GM23338 (cell line): Measurements from ENCODE around the gene EIF5A. TPM values are rescaled to one million over a fixed set of nuclear protein-coding genes. Genes with fewer than 3 reads are reported as not detected.

Experiments
- ATAC-seq: fragments of 200-7000 bp; cut with Tn5 transposase; 3 replicates; pipeline ENCODE4 v1.9.1; 2020
- DNase-seq: peaks from one replicate; pipeline ENCODE4 v3.0.0-alpha.2; 2015; ENCODE audit warnings: low spot score
- H2AFZ ChIP-seq: fragments of 200-600 bp; sonication (generic); 2 replicates; pipeline ENCODE4 v1.8.0; 2016; ENCODE audit warnings: antibody characterized with exemption, mild to moderate bottlenecking, moderate library complexity
- H3F3A ChIP-seq: fragments of 200-600 bp; sonication (generic); replicated peaks from 2 replicates; pipeline ENCODE4 v1.8.0; 2017; ENCODE audit warnings: antibody characterized with exemption, mixed run types, low read depth
- H3K27ac ChIP-seq: fragments of 200-600 bp; sonication (generic); 2 replicates; pipeline ENCODE4 v1.6.1; 2016; ENCODE audit warnings: low read depth
- H3K27me3 ChIP-seq: fragments of 200-600 bp; sonication (generic); 2 replicates; pipeline ENCODE4 v1.8.0; 2016; ENCODE audit warnings: mild to moderate bottlenecking, mixed run types, moderate library complexity; ENCODE audit not compliant: insufficient read depth
- H3K36me3 ChIP-seq: fragments of 200-600 bp; sonication (generic); 2 replicates; pipeline ENCODE4 v1.8.0; 2016; ENCODE audit warnings: mild to moderate bottlenecking; ENCODE audit not compliant: insufficient read depth
- H3K4me1 ChIP-seq: fragments of 200-600 bp; sonication (generic); 2 replicates; pipeline ENCODE4 v1.8.0; 2016; ENCODE audit warnings: mild to moderate bottlenecking, moderate library complexity; ENCODE audit not compliant: insufficient read depth
- H3K4me2 ChIP-seq: fragments of 200-600 bp; sonication (generic); 2 replicates; pipeline ENCODE4 v1.7.1; 2017; ENCODE audit warnings: mixed run types
- H3K4me3 ChIP-seq: fragments of 200-600 bp; sonication (generic); 2 replicates; pipeline ENCODE4 v1.6.1; 2016; ENCODE audit warnings: mixed run types
- H3K79me2 ChIP-seq: fragments of 200-600 bp; sonication (generic); replicated peaks from 2 replicates; pipeline ENCODE4 v1.8.0; 2017; ENCODE audit warnings: mild to moderate bottlenecking; ENCODE audit not compliant: insufficient read depth
- H3K9me2 ChIP-seq: fragments of 200-600 bp; sonication (generic); 2 replicates; pipeline ENCODE4 v1.8.0; 2017; ENCODE audit not compliant: insufficient read depth
- H4K20me1 ChIP-seq: fragments of 200-600 bp; sonication (generic); replicated peaks from 2 replicates; pipeline ENCODE4 v1.8.0; 2017; ENCODE audit warnings: mild to moderate bottlenecking; ENCODE audit not compliant: insufficient read depth
- H3K27ac Mint-ChIP-seq: 2 replicates; pipeline ENCODE4 v1.8.0; 2020; ENCODE audit warnings: inconsistent platforms, mild to moderate bottlenecking, moderate library complexity, mixed read lengths
- H3K27me3 Mint-ChIP-seq: 3 replicates; pipeline ENCODE4 v1.8.0; 2022; ENCODE audit warnings: low read depth, mild to moderate bottlenecking, moderate library complexity, mixed read lengths, inconsistent platforms; ENCODE audit not compliant: insufficient read depth, poor library complexity
- H3K36me3 Mint-ChIP-seq: 3 replicates; pipeline ENCODE4 v1.8.0; 2021; ENCODE audit warnings: low read depth, mild to moderate bottlenecking, inconsistent platforms, moderate library complexity, mixed read lengths
- H3K4me1 Mint-ChIP-seq: 3 replicates; pipeline ENCODE4 v1.8.0; 2020; ENCODE audit warnings: mild to moderate bottlenecking, inconsistent platforms, mixed read lengths
- H3K4me3 Mint-ChIP-seq: 3 replicates; pipeline ENCODE4 v1.8.0; 2021; ENCODE audit warnings: moderate library complexity, mild to moderate bottlenecking, inconsistent platforms, mixed read lengths
- H3K9me3 Mint-ChIP-seq: 3 replicates; pipeline ENCODE4 v1.8.0; 2020; ENCODE audit warnings: moderate library complexity, mild to moderate bottlenecking, inconsistent platforms, mixed read lengths
- CREB1 ChIP-seq: fragments of 250-450 bp; sonication (Bioruptor Pico); IDR thresholded peaks from 2 replicates; pipeline ENCODE4 v1.5.0; 2020; ENCODE audit warnings: low read depth, mild to moderate bottlenecking, moderate library complexity
- CTCF ChIP-seq, 2 experiments: fragments of 200-600 bp in 1 of 2; sonication (generic) in 1 of 2; conservative IDR thresholded peaks; 2 replicates each; pipeline versions ENCODE4 v1.5.1 to v1.6.1; 2016 to 2017; ENCODE audit warnings: antibody characterized with exemption in 2 of 2, low read depth in 2 of 2, mild to moderate bottlenecking in 2 of 2, moderate library complexity in 1 of 2
- ETS1 ChIP-seq: IDR thresholded peaks from 2 replicates; pipeline ENCODE4 v1.6.1; 2016; ENCODE audit warnings: antibody characterized with exemption
- EZH2 ChIP-seq: fragments of 200-600 bp; sonication (generic); IDR thresholded peaks from one replicate; pipeline ENCODE4 v1.8.0; 2017; ENCODE audit warnings: antibody characterized with exemption, mild to moderate bottlenecking, low read depth; ENCODE audit not compliant: unreplicated experiment
- EZH2phosphoT487 ChIP-seq: fragments of 200-600 bp; sonication (generic); IDR thresholded peaks from one replicate; pipeline ENCODE4 v1.8.1; 2018; ENCODE audit warnings: antibody characterized with exemption; ENCODE audit not compliant: unreplicated experiment
- JUNB ChIP-seq: IDR thresholded peaks from one replicate; pipeline ENCODE4 v1.6.1; 2016; ENCODE audit warnings: antibody characterized with exemption; ENCODE audit not compliant: unreplicated experiment
- NANOG ChIP-seq: IDR thresholded peaks from 2 replicates; pipeline ENCODE4 v1.6.1; 2016; ENCODE audit warnings: antibody characterized with exemption, borderline replicate concordance
- POLR2AphosphoS5 ChIP-seq: IDR thresholded peaks from 2 replicates; pipeline ENCODE4 v1.6.1; 2016; ENCODE audit warnings: antibody characterized with exemption, low read depth
- REST ChIP-seq: IDR thresholded peaks from one replicate; pipeline ENCODE4 v1.6.1; 2018; ENCODE audit warnings: antibody characterized with exemption; ENCODE audit not compliant: unreplicated experiment
- STAT1 ChIP-seq: IDR thresholded peaks from one replicate; pipeline ENCODE4 v1.6.1; 2016; ENCODE audit warnings: antibody characterized with exemption; ENCODE audit not compliant: unreplicated experiment
- ZNF114 ChIP-seq: fragments of 250-450 bp; sonication (Bioruptor Pico); IDR thresholded peaks from 2 replicates; pipeline ENCODE4 v1.5.0; 2020; ENCODE audit warnings: mild to moderate bottlenecking, moderate library complexity
- ZNF331 ChIP-seq: fragments of 250-450 bp; sonication (Bioruptor Pico); IDR thresholded peaks from 2 replicates; pipeline ENCODE4 v1.5.0; 2020; ENCODE audit warnings: low read depth, mild to moderate bottlenecking, moderate library complexity
- ZNF462 ChIP-seq: fragments of 250-450 bp; sonication (Bioruptor Pico); IDR thresholded peaks from 2 replicates; pipeline ENCODE4 v1.5.0; 2020; ENCODE audit warnings: mild to moderate bottlenecking, moderate library complexity
- polyA plus RNA-seq: library from polyadenylated mRNA; unstranded; fragments of >200 nt; fragmentation: Nextera tagmentation; extraction: Ambion mirVana; gene quantifications from 2 replicates; pipeline ENCODE4 v1.2.1, GENCODE V29; 2016
- total RNA-seq: library from RNA; depleted of rRNA; stranded (reverse); fragments of >200 nt; shearing (Covaris generic); gene quantifications from 2 replicates; pipeline ENCODE4 v1.2.3, GENCODE V29; 2014

Gene EIF5A
- total and polyA plus RNA-seq, 2 experiments from 2014 or later = 833 to 1,562 TPM

GRCh38 chr17:7259555-7259889 is 47.9 kb upstream of the EIF5A start:
- H3K4me3 ChIP-seq = no peak overlapping the region
- H3K4me1 ChIP-seq = peaks cover 9% of the 10 kb centered on the region
- Mint-ChIP-seq H3K36me3 (peaks cover 57% of the 10 kb centered on the region), H3K27me3 (peaks cover 33% of the 10 kb centered on the region), H3K27ac (peak overlapping the region; percentile 67), H3K4me3 (peak overlapping the region; percentile 91; the same call in 1 of the 3 replicates), H3K4me1 (peaks cover 25% of the 10 kb centered on the region), H3K9me3 (no peaks in the 10 kb centered on the region; the same call in 2 of the 3 replicates)
- peaks cover 27% of the 10 kb centered on the region for H3K79me2 ChIP-seq
- H3K27ac ChIP-seq = peak overlapping the region; percentile 66
- peaks cover 23% of the 10 kb centered on the region for H3K36me3 ChIP-seq
- DNase-seq = no peak
- no peak for ATAC-seq
- H3F3A ChIP-seq = peaks cover 26% of the 10 kb centered on the region
- H4K20me1 ChIP-seq = peaks cover 20% of the 10 kb centered on the region; the same call in 1 of the 2 replicates
- no peak overlapping the region for H2AFZ ChIP-seq
- no peaks in the 10 kb centered on the region for H3K27me3 ChIP-seq
- no peaks in the 10 kb centered on the region for H3K9me2 ChIP-seq
- no peak overlapping the region for H3K4me2 ChIP-seq
- TF ChIP-seq REST = no peak
- TF ChIP-seq EZH2phosphoT487 = no peak
- no peak for TF ChIP-seq NANOG
- no peak for TF ChIP-seq JUNB
- no peak for TF ChIP-seq ZNF331 (CRISPR knock-in tag)
- no peak for TF ChIP-seq CREB1 (CRISPR knock-in tag)
- no peak for TF ChIP-seq ZNF114 (CRISPR knock-in tag)
- TF ChIP-seq ETS1 = no peak
- no peak for TF ChIP-seq STAT1
- no peak for TF ChIP-seq CTCF (conservative IDR thresholded peaks at IDR 0.05; ENCODE audit: low read depth in 2 of 2)
- TF ChIP-seq EZH2 = no peak
- TF ChIP-seq ZNF462 (CRISPR knock-in tag) = no peak
- no peak for TF ChIP-seq POLR2AphosphoS5
